Measurements from ENCODE around the gene LPXN.

The LPXN gene

DNA sequence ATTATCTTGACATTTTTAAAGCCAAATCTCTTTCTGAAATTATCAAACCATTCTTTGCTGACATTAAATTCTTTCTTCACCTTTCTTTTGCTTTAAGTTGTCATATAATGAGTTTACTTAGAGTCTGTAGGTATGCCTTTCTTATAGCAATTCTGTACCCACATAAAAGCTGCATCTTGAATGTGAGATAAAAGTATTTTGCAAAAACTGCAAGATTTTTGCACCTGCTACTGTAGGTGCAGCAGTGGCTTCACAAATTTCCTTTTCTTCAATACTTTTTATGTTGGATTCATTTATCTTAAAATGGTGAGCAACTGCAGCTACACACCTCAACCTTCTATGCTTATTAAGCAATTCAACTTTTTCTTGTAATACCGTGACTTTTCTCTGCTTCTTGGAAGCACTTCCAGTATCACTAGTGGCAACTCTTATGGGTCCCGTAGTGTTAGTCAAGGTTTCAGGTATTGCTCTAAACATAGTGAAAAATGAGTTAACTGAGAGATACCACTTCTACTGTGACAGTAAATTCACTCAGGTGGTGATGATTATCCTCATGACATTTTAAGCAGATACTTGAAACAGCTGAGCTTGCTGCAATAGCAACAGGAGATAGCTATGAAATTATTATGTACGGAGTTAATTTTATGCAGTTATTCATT is 22.0 kb upstream of the LPXN start:
- no peak overlapping the region for H3K14ac ChIP-seq (ENCODE audit: low read length in 2 of 2)
- H2BK120ac ChIP-seq (ENCODE audit: low read depth, low read length) = no peak overlapping the region
- no peak overlapping the region for H3K4me3 ChIP-seq (ENCODE audit: insufficient read depth in 1 of 2, low read depth in 1 of 2, low read length in 2 of 2)
- H4K8ac ChIP-seq (ENCODE audit: low read length) = no peak overlapping the region
- H3K79me1 ChIP-seq (replicated peaks; ENCODE audit: low read length, poor library complexity, severe bottlenecking) = peaks cover 6% of the 10 kb centered on the region
- no peak overlapping the region for H3K23ac ChIP-seq (ENCODE audit: low read length in 2 of 2)
- H2BK5ac ChIP-seq (ENCODE audit: low read depth, low read length, poor library complexity, severe bottlenecking) = no peak overlapping the region
- DNase-seq = no peak
- no peak overlapping the region for H3K4me2 ChIP-seq (ENCODE audit: low read length, poor library complexity, severe bottlenecking)
- H2BK12ac ChIP-seq (ENCODE audit: low read length in 2 of 2) = no peak overlapping the region
- H2AK5ac ChIP-seq (ENCODE audit: low read length, severe bottlenecking) = no peak overlapping the region
- no peaks in the 10 kb centered on the region for H3K27me3 ChIP-seq (ENCODE audit: control insufficient read depth in 1 of 2, insufficient read depth in 1 of 2, low read length in 2 of 2)
- H3K4ac ChIP-seq (ENCODE audit: low read depth in 1 of 2, low read length in 2 of 2) = no peak overlapping the region
- no peaks in the 10 kb centered on the region for H3K9me3 ChIP-seq (ENCODE audit: control insufficient read depth, low read length)
- peaks cover 2 to 13% of the 10 kb centered on the region in 2 experiments for H3K36me3 ChIP-seq (ENCODE audit: control insufficient read depth in 1 of 2, insufficient read depth in 2 of 2, low read depth in 1 of 2, low read length in 2 of 2)
- no peak overlapping the region for H3K18ac ChIP-seq (ENCODE audit: low read depth in 1 of 2, low read length in 2 of 2)
- H3K9ac ChIP-seq (ENCODE audit: low read length) = no peak overlapping the region
- WGBS = 100% methylated on average over 2 of the region's 3 CpGs
- H3K4me1 ChIP-seq (ENCODE audit: control insufficient read depth, insufficient read depth, low read depth, low read length) = no peaks in the 10 kb centered on the region
- H2AFZ ChIP-seq (ENCODE audit: low read depth, low read length) = no peak overlapping the region
- H4K91ac ChIP-seq (ENCODE audit: low read length) = no peak overlapping the region
- H2BK15ac ChIP-seq (ENCODE audit: low read depth, poor library complexity, severe bottlenecking) = no peak overlapping the region
- H3K27ac ChIP-seq (ENCODE audit: low read length, poor library complexity, severe bottlenecking) = no peak overlapping the region

DNA sequence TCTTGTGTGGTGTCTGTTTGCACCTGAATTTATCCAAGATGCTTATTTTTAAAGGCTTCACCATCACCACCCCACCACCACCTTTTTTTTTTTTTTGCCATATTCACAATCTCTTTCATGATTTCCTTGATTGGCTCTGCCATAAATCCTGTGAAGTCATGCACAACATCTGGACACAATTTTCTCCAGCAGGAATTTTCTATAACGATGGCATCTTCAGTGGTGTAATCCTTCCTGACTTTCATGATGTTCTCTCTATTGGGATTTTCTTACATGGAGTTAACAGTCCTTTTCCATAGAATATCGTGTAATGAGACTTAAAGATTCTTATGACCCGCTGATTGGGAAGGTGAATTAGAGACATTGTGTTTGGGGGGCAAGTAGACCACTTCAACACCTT is 21.0 kb upstream of the LPXN start:
- H3K36me3 ChIP-seq (ENCODE audit: control insufficient read depth in 1 of 2, insufficient read depth in 2 of 2, low read depth in 1 of 2, low read length in 2 of 2) = peaks cover 5 to 20% of the 10 kb centered on the region in 2 experiments
- H2BK5ac ChIP-seq (ENCODE audit: low read depth, low read length, poor library complexity, severe bottlenecking) = no peak overlapping the region
- H3K79me1 ChIP-seq (replicated peaks; ENCODE audit: low read length, poor library complexity, severe bottlenecking) = peaks cover 9% of the 10 kb centered on the region
- H2AFZ ChIP-seq (ENCODE audit: low read depth, low read length) = no peak overlapping the region
- 80% methylated on average over 3 of the region's 3 CpGs for WGBS
- H3K9me3 ChIP-seq (ENCODE audit: control insufficient read depth, low read length) = no peaks in the 10 kb centered on the region
- H3K4me3 ChIP-seq (ENCODE audit: insufficient read depth in 1 of 2, low read depth in 1 of 2, low read length in 2 of 2) = no peak overlapping the region
- no peak overlapping the region for H2BK12ac ChIP-seq (ENCODE audit: low read length in 2 of 2)
- H3K23ac ChIP-seq (ENCODE audit: low read length in 2 of 2) = no peak overlapping the region
- H2BK15ac ChIP-seq (ENCODE audit: low read depth, poor library complexity, severe bottlenecking) = no peak overlapping the region
- no peak overlapping the region for H4K91ac ChIP-seq (ENCODE audit: low read length)
- no peak overlapping the region for H4K8ac ChIP-seq (ENCODE audit: low read length)
- DNase-seq = no peak
- H3K14ac ChIP-seq (ENCODE audit: low read length in 2 of 2) = no peak overlapping the region
- no peak overlapping the region for H2BK120ac ChIP-seq (ENCODE audit: low read depth, low read length)
- no peak overlapping the region for H2AK5ac ChIP-seq (ENCODE audit: low read length, severe bottlenecking)
- no peak overlapping the region for H3K9ac ChIP-seq (ENCODE audit: low read length)
- H3K4ac ChIP-seq (ENCODE audit: low read depth in 1 of 2, low read length in 2 of 2) = no peak overlapping the region
- no peak overlapping the region for H3K27ac ChIP-seq (ENCODE audit: low read length, poor library complexity, severe bottlenecking)
- no peak overlapping the region for H3K4me2 ChIP-seq (ENCODE audit: low read length, poor library complexity, severe bottlenecking)
- H3K4me1 ChIP-seq (ENCODE audit: control insufficient read depth, insufficient read depth, low read depth, low read length) = no peaks in the 10 kb centered on the region
- no peaks in the 10 kb centered on the region for H3K27me3 ChIP-seq (ENCODE audit: control insufficient read depth in 1 of 2, insufficient read depth in 1 of 2, low read length in 2 of 2)
- no peak overlapping the region for H3K18ac ChIP-seq (ENCODE audit: low read depth in 1 of 2, low read length in 2 of 2)

DNA sequence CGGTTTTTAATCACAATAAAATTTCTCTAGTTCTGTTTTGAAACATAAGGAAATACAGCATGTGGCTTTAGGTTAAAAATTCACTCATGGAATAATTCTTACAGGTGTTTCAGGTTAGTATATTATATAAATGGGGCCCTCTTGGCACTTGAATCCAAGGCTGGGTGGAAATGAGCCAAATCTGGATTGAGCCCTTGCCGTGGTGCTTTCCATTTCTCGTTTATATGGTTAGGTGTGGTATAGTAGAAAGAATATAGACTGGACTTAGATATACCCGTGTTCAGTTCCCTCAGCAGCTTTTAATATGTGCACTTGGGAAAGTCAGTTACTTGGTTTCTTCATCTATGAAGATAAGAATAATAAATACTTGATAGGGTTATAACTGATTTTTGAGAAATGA is 19.2 kb upstream of the LPXN start:
- Histone ChIP-seq H3K4me2 (ENCODE audit: low read length, poor library complexity, severe bottlenecking) (no peak overlapping the region), H3K36me3 (ENCODE audit: control insufficient read depth in 1 of 2, insufficient read depth in 2 of 2, low read depth in 1 of 2, low read length in 2 of 2) (peaks cover 5 to 26% of the 10 kb centered on the region in 2 experiments), H3K4ac (ENCODE audit: low read depth in 1 of 2, low read length in 2 of 2) (no peak overlapping the region), H2BK5ac (ENCODE audit: low read depth, low read length, poor library complexity, severe bottlenecking) (no peak overlapping the region), H3K23ac (ENCODE audit: low read length in 2 of 2) (no peak overlapping the region), H2BK15ac (ENCODE audit: low read depth, poor library complexity, severe bottlenecking) (no peak overlapping the region), H2AFZ (ENCODE audit: low read depth, low read length) (no peak overlapping the region), H3K9ac (ENCODE audit: low read length) (no peak overlapping the region), H4K91ac (ENCODE audit: low read length) (no peak overlapping the region), H3K18ac (ENCODE audit: low read depth in 1 of 2, low read length in 2 of 2) (no peak overlapping the region), H2BK120ac (ENCODE audit: low read depth, low read length) (no peak overlapping the region), H3K79me1 (replicated peaks; ENCODE audit: low read length, poor library complexity, severe bottlenecking) (peaks cover 9% of the 10 kb centered on the region), H2AK5ac (ENCODE audit: low read length, severe bottlenecking) (no peak overlapping the region), H3K4me3 (ENCODE audit: insufficient read depth in 1 of 2, low read depth in 1 of 2, low read length in 2 of 2) (no peak overlapping the region), H3K4me1 (ENCODE audit: control insufficient read depth, insufficient read depth, low read depth, low read length) (no peaks in the 10 kb centered on the region), H3K27ac (ENCODE audit: low read length, poor library complexity, severe bottlenecking) (no peak overlapping the region), H2BK12ac (ENCODE audit: low read length in 2 of 2) (no peak overlapping the region), H3K27me3 (ENCODE audit: control insufficient read depth in 1 of 2, insufficient read depth in 1 of 2, low read length in 2 of 2) (no peaks in the 10 kb centered on the region), H3K14ac (ENCODE audit: low read length in 2 of 2) (no peak overlapping the region), H3K9me3 (ENCODE audit: control insufficient read depth, low read length) (no peaks in the 10 kb centered on the region), H4K8ac (ENCODE audit: low read length) (no peak overlapping the region)
- no peak for DNase-seq
- WGBS = 95% methylated on average over 3 of the region's 4 CpGs

- Histone ChIP-seq H2BK120ac (ENCODE audit: low read depth, low read length) (no peak overlapping the region), H2BK15ac (ENCODE audit: low read depth, poor library complexity, severe bottlenecking) (no peak overlapping the region), H3K9me3 (ENCODE audit: control insufficient read depth, low read length) (no peaks in the 10 kb centered on the region), H2AK5ac (ENCODE audit: low read length, severe bottlenecking) (no peak overlapping the region), H3K4me3 (ENCODE audit: insufficient read depth in 1 of 2, low read depth in 1 of 2, low read length in 2 of 2) (no peak overlapping the region), H3K4me2 (ENCODE audit: low read length, poor library complexity, severe bottlenecking) (no peak overlapping the region), H3K14ac (ENCODE audit: low read length in 2 of 2) (no peak overlapping the region), H3K9ac (ENCODE audit: low read length) (no peak overlapping the region), H3K27me3 (ENCODE audit: control insufficient read depth in 1 of 2, insufficient read depth in 1 of 2, low read length in 2 of 2) (no peaks in the 10 kb centered on the region), H3K18ac (ENCODE audit: low read depth in 1 of 2, low read length in 2 of 2) (no peak overlapping the region), H2BK12ac (ENCODE audit: low read length in 2 of 2) (no peak overlapping the region), H4K91ac (ENCODE audit: low read length) (no peak overlapping the region), H3K79me1 (replicated peaks; ENCODE audit: low read length, poor library complexity, severe bottlenecking) (peaks cover 9% of the 10 kb centered on the region), H4K8ac (ENCODE audit: low read length) (no peak overlapping the region), H2AFZ (ENCODE audit: low read depth, low read length) (no peak overlapping the region), H3K4ac (ENCODE audit: low read depth in 1 of 2, low read length in 2 of 2) (no peak overlapping the region), H3K4me1 (ENCODE audit: control insufficient read depth, insufficient read depth, low read depth, low read length) (no peaks in the 10 kb centered on the region), H2BK5ac (ENCODE audit: low read depth, low read length, poor library complexity, severe bottlenecking) (no peak overlapping the region), H3K23ac (ENCODE audit: low read length in 2 of 2) (no peak overlapping the region), H3K27ac (ENCODE audit: low read length, poor library complexity, severe bottlenecking) (no peak overlapping the region), H3K36me3 (ENCODE audit: control insufficient read depth in 1 of 2, insufficient read depth in 2 of 2, low read depth in 1 of 2, low read length in 2 of 2) (peaks cover 8 to 23% of the 10 kb centered on the region in 2 experiments)
- DNase-seq = no peak
- WGBS = 94% methylated on average over 3 of the region's 5 CpGs
These were observed 17.3 kb upstream of the LPXN start for GRCh38 chr11:58592760-58593472.
